Right atrium auricular region (tissue), 2 donors: ENCODE measurements around the gene SLC46A2. TPM values are rescaled to one million over a fixed set of nuclear protein-coding genes. Genes with fewer than 3 reads are reported as not detected.

Experiments
- DNase-seq: peaks from one replicate; pipeline ENCODE4 v3.0.0-alpha.2; 2019; ENCODE audit warnings: low spot score
- H3K27ac ChIP-seq, 2 donors: fragments of 200-600 bp; sonication (generic); 1 replicate in 1 of 2; 2 replicates in 1 of 2; pipeline ENCODE4 v1.5.1; 2016 to 2019
- H3K27me3 ChIP-seq, 2 donors: fragments of 200-600 bp; sonication (generic); one replicate each; pipeline versions ENCODE4 v1.5.1 to v1.6.0; 2017 to 2019
- H3K36me3 ChIP-seq: fragments of 200-600 bp; sonication (generic); one replicate; pipeline ENCODE4 v1.5.1; 2016
- H3K4me1 ChIP-seq, 2 donors: fragments of 200-600 bp; sonication (generic); one replicate each; pipeline versions ENCODE4 v1.5.1 to v1.6.0; 2017 to 2019
- H3K4me3 ChIP-seq, 2 donors: fragments of 200-600 bp; sonication (generic); 1 replicate in 1 of 2; 2 replicates in 1 of 2; pipeline ENCODE4 v1.5.1; 2017 to 2019; ENCODE audit warnings: mild to moderate bottlenecking in 1 of 2, moderate library complexity in 1 of 2
- H3K9me3 ChIP-seq, 2 donors: fragments of 200-600 bp; sonication (generic); one replicate each; pipeline ENCODE4 v1.5.1; 2019
- total RNA-seq, 2 donors: library from RNA; depleted of rRNA; stranded (reverse); fragments of >200 nt; gene quantifications; one replicate each; pipeline ENCODE4 v1.1.0, GENCODE V29; 2016
- TF ChIP-seq, protein P1 (sequence below), 2 donors: fragments of 200-600 bp; sonication (generic); IDR thresholded peaks; one replicate each; pipeline ENCODE4 v1.5.1; 2019; ENCODE audit warnings: antibody characterized with exemption in 2 of 2

The SLC46A2 gene
- total RNA-seq, 2 donors from 2014 or later = 0.43 TPM; not detected in 1

DNA sequence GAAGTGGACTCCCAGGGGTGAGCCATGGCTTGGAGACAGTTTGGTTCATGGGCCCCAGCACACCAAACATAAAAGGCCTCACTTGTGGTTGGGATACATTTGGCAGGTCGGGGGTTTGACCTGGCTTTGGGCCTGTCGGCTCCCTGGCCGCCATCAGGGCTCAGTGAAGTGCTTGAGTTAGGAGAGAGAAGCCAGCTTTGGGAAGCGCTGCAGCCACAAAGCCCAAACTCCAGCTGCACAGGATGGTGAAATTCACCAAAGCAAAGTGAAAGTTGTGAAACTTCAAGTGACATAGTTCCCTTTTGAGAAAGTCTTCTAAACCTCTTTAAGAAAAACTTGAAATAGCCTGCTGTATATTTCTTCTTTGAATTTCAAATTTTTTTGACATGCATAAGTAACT lies 27.5 kb downstream of the SLC46A2 start:
- Histone ChIP-seq H3K4me3 (no peak overlapping the region), H3K36me3 (peaks cover under 1% of the 10 kb centered on the region), H3K27ac (peak overlapping the region; percentile 57 to 72), H3K27me3 (no peaks in the 10 kb centered on the region), H3K4me1 (peaks cover 0 to 14% of the 10 kb centered on the region in 2 donors), H3K9me3 (no peaks in the 10 kb centered on the region)
- DNase-seq = no peak
- TF ChIP-seq, protein P1, sequence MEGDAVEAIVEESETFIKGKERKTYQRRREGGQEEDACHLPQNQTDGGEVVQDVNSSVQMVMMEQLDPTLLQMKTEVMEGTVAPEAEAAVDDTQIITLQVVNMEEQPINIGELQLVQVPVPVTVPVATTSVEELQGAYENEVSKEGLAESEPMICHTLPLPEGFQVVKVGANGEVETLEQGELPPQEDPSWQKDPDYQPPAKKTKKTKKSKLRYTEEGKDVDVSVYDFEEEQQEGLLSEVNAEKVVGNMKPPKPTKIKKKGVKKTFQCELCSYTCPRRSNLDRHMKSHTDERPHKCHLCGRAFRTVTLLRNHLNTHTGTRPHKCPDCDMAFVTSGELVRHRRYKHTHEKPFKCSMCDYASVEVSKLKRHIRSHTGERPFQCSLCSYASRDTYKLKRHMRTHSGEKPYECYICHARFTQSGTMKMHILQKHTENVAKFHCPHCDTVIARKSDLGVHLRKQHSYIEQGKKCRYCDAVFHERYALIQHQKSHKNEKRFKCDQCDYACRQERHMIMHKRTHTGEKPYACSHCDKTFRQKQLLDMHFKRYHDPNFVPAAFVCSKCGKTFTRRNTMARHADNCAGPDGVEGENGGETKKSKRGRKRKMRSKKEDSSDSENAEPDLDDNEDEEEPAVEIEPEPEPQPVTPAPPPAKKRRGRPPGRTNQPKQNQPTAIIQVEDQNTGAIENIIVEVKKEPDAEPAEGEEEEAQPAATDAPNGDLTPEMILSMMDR (IDR thresholded peaks at IDR 0.05) = no peak

DNA sequence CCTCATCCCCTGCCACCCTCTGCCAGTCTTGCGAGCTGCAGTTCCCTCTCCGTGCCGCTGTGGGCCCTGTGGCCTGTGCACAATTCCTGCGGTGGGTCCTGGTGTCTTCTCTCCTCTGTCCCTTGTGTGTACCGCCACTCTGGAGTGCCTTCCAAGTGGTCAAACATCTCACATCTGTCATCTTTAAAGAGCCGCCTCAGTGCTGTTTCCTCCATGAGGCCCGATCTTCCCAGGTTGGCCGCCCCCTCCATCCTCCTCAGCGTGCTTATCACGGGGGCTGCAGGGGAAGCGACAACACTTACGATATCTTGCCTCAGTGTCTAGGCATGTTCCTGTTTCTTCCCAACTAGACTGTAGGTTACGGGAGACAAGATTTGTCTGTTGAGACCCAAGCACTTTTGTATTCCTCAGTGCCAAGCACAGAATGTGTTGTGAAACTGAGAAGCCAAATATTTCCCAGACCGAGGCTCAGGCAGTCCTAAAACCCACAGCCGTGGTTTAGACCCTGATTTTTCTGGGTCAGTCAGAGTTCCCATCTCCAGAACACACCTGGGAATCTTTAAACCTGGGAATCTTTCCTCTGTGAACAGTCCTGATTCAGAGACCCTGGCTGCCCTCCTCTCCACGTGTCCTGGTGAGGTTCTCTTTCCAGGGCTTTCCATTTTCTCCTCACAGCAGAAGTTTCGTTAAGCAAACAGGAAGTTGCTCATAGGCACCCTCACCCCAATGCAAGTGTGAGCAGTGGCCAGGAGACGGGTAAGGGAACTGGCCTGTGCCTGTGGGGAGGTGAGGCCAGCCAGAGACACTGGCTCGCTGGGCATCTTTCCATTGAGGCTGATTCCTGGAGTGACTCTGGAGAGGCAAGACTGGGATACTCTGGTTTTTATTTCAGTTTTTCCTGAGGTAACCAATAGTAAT lies 28.8 kb downstream of the SLC46A2 start:
- H3K36me3 ChIP-seq = no peaks in the 10 kb centered on the region
- H3K4me1 ChIP-seq = peaks cover 0 to 14% of the 10 kb centered on the region in 2 donors
- H3K4me3 ChIP-seq = no peak overlapping the region
- no peaks in the 10 kb centered on the region for H3K9me3 ChIP-seq
- H3K27me3 ChIP-seq = no peaks in the 10 kb centered on the region
- peak; percentile 68 for DNase-seq
- TF ChIP-seq, protein P1 (IDR thresholded peaks at IDR 0.05) = no peak
- peak overlapping the region; percentile 57 to 72 for H3K27ac ChIP-seq

GRCh38 chr9:112861155-112861554 lies 29.5 kb downstream of the SLC46A2 start:
- Histone ChIP-seq H3K4me3 (no peak overlapping the region), H3K9me3 (no peaks in the 10 kb centered on the region), H3K36me3 (no peaks in the 10 kb centered on the region), H3K4me1 (peaks cover 0 to 14% of the 10 kb centered on the region in 2 donors), H3K27me3 (no peaks in the 10 kb centered on the region), H3K27ac (peak overlapping the region; percentile 43 to 72)
- DNase-seq = no peak
- TF ChIP-seq, protein P1 (IDR thresholded peaks at IDR 0.05) = no peak

GRCh38 chr9:112860451-112860850 lies 30.2 kb downstream of the SLC46A2 start:
- TF ChIP-seq, protein P1 (IDR thresholded peaks at IDR 0.05) = no peak
- no peak for DNase-seq
- H3K4me3 ChIP-seq = no peak overlapping the region
- H3K27me3 ChIP-seq = no peaks in the 10 kb centered on the region
- H3K9me3 ChIP-seq = no peaks in the 10 kb centered on the region
- H3K27ac ChIP-seq = peak overlapping the region in 1 of 2 donors; percentile 72
- peaks cover 0 to 14% of the 10 kb centered on the region in 2 donors for H3K4me1 ChIP-seq
- H3K36me3 ChIP-seq = no peaks in the 10 kb centered on the region

DNA sequence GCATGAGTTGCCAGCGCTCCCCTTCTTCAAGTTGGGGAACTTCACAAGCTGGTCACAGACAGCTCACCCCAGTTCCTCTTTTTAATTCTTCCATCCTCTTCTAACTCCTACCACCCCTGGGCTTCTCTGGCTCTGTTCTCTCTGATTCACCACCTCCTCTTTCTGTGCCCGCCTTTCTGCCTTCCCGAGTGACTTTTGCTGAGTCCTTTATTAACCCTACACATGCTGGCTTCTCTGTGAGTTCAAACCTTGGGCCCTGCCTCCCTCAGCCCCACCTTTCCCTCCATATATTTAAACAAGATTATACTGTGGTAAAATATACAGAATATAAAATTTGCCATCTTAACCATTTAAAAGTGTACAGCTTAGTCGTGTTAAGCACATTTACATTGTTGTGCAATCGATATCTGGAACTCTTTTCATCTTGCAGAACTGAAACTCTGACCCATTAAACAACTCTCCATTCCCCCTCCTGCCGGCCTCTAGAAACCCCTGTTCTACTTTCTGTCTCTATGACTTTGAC lies 32.0 kb downstream of the SLC46A2 start:
- Histone ChIP-seq H3K27ac (no peak overlapping the region), H3K27me3 (no peaks in the 10 kb centered on the region), H3K4me3 (no peak overlapping the region), H3K9me3 (no peaks in the 10 kb centered on the region), H3K4me1 (peaks cover 0 to 14% of the 10 kb centered on the region in 2 donors), H3K36me3 (no peaks in the 10 kb centered on the region)
- no peak for DNase-seq
- TF ChIP-seq, protein P1 (IDR thresholded peaks at IDR 0.05) = no peak
